PFSK-1 (cell line): Measurements from ENCODE around the gene TOMM70.

Experiments
- POLR2AphosphoS5 ChIP-seq: IDR thresholded peaks from 2 replicates; pipeline ENCODE4 v1.6.1; 2012; ENCODE audit warnings: low read depth, mild to moderate bottlenecking, control low read depth, low read length, moderate library complexity
- SIN3A ChIP-seq: IDR thresholded peaks from 2 replicates; pipeline ENCODE4 v1.6.1; 2012; ENCODE audit warnings: mild to moderate bottlenecking, low read length, moderate library complexity, borderline replicate concordance; ENCODE audit not compliant: insufficient read depth

- TF ChIP-seq SIN3A (no peak), POLR2AphosphoS5 (no peak)
Observed at GRCh38 chr3:100359035-100359434, 41.9 kb downstream of the TOMM70 start.
